DND-41 (cell line): Measurements from ENCODE around the gene ATXN7L1.

Experiments
- ATAC-seq: fragments of 200-7000 bp; cut with Tn5 transposase; 3 replicates; pipeline ENCODE4 v1.9.1; 2021; ENCODE audit warnings: low read depth; ENCODE audit not compliant: insufficient read depth
- DNase-seq: peaks from one replicate; pipeline ENCODE4 v3.0.0-alpha.2; 2020
- H2AFZ ChIP-seq: 2 replicates; pipeline ENCODE4 v1.6.0; 2012; ENCODE audit warnings: low read depth, low read length
- H3K27ac ChIP-seq: 2 replicates; pipeline ENCODE4 v1.5.1; 2012; ENCODE audit warnings: low read length, inconsistent platforms
- H3K27me3 ChIP-seq: fragments of 200-600 bp; sonication (generic); 2 replicates; pipeline ENCODE4 v1.6.0; 2012; ENCODE audit warnings: low read length, mild to moderate bottlenecking, inconsistent platforms; ENCODE audit not compliant: insufficient read depth, poor library complexity
- H3K36me3 ChIP-seq: 2 replicates; pipeline ENCODE4 v1.5.1; 2012; ENCODE audit warnings: low read length, inconsistent platforms; ENCODE audit not compliant: insufficient read depth
- H3K4me1 ChIP-seq: 2 replicates; pipeline ENCODE4 v1.5.1; 2012; ENCODE audit warnings: mild to moderate bottlenecking, low read length; ENCODE audit not compliant: insufficient read depth
- H3K4me2 ChIP-seq: 2 replicates; pipeline ENCODE4 v1.6.0; 2012; ENCODE audit warnings: mild to moderate bottlenecking, moderate library complexity, low read length, inconsistent platforms; ENCODE audit not compliant: insufficient read depth
- H3K4me3 ChIP-seq, 2 experiments: fragments of 200-600 bp in 1 of 2; shearing (Covaris generic) in 1 of 2; 2 replicates each; pipeline ENCODE4 v1.5.1; 2012 to 2016; ENCODE audit warnings: inconsistent platforms in 2 of 2, low read length in 2 of 2, mild to moderate bottlenecking in 2 of 2, low read depth in 1 of 2, moderate library complexity in 1 of 2
- H3K79me2 ChIP-seq: 2 replicates; pipeline ENCODE4 v1.6.0; 2012; ENCODE audit warnings: low read length, inconsistent platforms; ENCODE audit not compliant: insufficient read depth
- H3K9ac ChIP-seq: 2 replicates; pipeline ENCODE4 v1.6.0; 2012; ENCODE audit warnings: low read depth, mild to moderate bottlenecking, inconsistent platforms, low read length, moderate library complexity
- H3K9me3 ChIP-seq: 2 replicates; pipeline ENCODE4 v1.5.1; 2012; ENCODE audit warnings: low read length, moderate library complexity, mild to moderate bottlenecking, inconsistent platforms; ENCODE audit not compliant: insufficient read depth, severe bottlenecking
- H4K20me1 ChIP-seq: 2 replicates; pipeline ENCODE4 v1.6.0; 2012; ENCODE audit warnings: low read length; ENCODE audit not compliant: insufficient read depth
- EZH2 ChIP-seq: IDR thresholded peaks from 3 replicates; pipeline ENCODE4 v1.6.1; 2012; ENCODE audit warnings: borderline replicate concordance, low read depth, mild to moderate bottlenecking, moderate library complexity, low read length, inconsistent platforms; ENCODE audit not compliant: severe bottlenecking
- TF ChIP-seq, protein P1 (sequence below): IDR thresholded peaks from 2 replicates; pipeline ENCODE4 v1.5.1; 2012; ENCODE audit warnings: borderline replicate concordance, low read length, moderate library complexity, mild to moderate bottlenecking; ENCODE audit not compliant: poor library complexity, severe bottlenecking; ENCODE audit errors: extremely low read depth

Gene ATXN7L1

DNA sequence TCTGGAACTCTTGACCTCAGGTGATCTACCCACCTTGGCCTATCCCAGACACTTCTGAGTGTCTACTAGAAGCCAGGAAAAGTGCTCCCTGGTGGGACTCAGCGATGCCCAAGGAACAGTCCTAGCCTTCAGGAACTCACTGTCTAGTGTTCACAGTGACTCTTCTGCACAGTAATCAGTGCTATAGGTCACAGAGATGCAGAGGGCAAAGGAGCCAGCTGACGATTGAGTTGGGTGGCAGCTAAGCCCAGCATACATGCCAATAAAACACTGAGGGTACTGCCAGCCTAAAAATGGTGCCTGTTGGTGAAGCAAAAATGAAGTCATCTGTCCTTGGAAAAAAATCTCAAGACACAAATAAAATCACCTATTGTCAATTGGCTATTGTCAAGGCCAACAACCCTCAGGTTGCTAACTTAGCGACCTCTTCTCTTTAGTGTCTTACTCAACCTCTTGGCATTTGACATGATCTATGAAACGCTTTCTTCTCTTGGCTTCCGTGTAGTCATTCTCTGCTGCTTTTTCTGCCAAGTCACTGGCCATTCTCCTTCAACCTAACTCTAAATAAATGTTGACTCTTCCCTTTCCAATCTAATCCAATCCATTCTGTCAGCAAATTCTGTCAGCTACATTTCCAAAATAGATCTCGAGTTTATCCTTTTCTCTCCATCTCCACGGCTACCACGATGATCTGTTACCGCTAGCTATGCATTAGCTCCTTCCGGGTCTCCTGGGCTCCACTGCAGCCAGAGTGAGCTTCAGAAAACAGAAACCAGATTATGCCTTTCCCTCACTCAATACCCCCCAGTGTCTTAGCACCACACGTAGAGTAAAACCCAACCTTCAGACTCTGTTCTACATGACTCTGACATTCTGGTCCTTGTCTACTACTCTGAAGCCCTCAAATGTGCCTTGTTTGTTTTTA is 99.2 kb downstream of the ATXN7L1 start:
- TF ChIP-seq, protein P1, sequence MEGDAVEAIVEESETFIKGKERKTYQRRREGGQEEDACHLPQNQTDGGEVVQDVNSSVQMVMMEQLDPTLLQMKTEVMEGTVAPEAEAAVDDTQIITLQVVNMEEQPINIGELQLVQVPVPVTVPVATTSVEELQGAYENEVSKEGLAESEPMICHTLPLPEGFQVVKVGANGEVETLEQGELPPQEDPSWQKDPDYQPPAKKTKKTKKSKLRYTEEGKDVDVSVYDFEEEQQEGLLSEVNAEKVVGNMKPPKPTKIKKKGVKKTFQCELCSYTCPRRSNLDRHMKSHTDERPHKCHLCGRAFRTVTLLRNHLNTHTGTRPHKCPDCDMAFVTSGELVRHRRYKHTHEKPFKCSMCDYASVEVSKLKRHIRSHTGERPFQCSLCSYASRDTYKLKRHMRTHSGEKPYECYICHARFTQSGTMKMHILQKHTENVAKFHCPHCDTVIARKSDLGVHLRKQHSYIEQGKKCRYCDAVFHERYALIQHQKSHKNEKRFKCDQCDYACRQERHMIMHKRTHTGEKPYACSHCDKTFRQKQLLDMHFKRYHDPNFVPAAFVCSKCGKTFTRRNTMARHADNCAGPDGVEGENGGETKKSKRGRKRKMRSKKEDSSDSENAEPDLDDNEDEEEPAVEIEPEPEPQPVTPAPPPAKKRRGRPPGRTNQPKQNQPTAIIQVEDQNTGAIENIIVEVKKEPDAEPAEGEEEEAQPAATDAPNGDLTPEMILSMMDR, result no peak
- TF ChIP-seq EZH2, result no peak
- Histone ChIP-seq H3K79me2 (no peaks in the 10 kb centered on the region), H3K4me1 (no peaks in the 10 kb centered on the region), H2AFZ (no peak overlapping the region), H3K27me3 (no peaks in the 10 kb centered on the region), H3K27ac (no peak overlapping the region), H3K9ac (no peak overlapping the region), H4K20me1 (no peaks in the 10 kb centered on the region), H3K4me2 (no peak overlapping the region), H3K9me3 (no peaks in the 10 kb centered on the region), H3K36me3 (no peaks in the 10 kb centered on the region), H3K4me3 (no peak overlapping the region)
- DNase-seq (no peak), ATAC-seq (no peak)

DNA sequence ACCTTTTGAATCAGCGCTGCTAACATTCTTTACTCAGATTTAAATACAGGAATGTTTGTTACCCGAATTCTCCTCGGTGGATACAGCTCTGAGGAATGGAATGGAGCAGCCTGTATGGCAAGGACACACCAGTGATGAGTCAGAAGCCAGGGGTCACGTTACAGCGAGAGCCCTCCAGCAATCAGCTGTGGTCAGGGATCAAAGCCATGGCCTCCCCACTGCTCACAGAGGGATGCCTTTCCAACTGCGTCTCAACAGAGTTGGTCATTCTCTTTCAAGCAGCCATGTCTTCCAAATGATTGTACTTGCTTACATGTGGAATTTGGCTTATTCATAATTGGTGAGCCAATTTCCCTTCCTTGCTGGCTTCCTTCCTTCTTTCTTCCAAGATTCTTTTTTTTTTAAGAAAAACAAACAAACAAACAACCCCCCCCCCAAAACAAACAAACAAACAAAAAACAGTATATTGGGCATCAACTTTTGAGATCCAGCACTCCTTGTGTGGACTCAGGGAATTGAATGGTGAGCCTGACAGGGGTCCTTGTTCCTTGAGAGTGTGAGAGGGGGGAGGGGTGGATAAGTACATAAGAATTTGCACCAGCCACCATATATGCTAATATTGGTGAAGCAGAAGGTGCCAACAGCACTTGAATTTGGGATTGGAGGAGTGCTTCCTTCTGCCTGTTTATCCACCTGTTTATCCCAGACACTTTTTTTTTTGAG is 100.2 kb downstream of the ATXN7L1 start:
- Histone ChIP-seq H3K4me1 (no peaks in the 10 kb centered on the region), H3K4me2 (no peak overlapping the region), H3K27ac (no peak overlapping the region), H2AFZ (no peak overlapping the region), H3K27me3 (no peaks in the 10 kb centered on the region), H3K9ac (no peak overlapping the region), H3K9me3 (no peaks in the 10 kb centered on the region), H3K79me2 (no peaks in the 10 kb centered on the region), H3K36me3 (no peaks in the 10 kb centered on the region), H3K4me3 (no peak overlapping the region), H4K20me1 (no peaks in the 10 kb centered on the region)
- TF ChIP-seq, protein P1, result no peak
- no peak for TF ChIP-seq EZH2
- ATAC-seq (no peak), DNase-seq (no peak)

DNA sequence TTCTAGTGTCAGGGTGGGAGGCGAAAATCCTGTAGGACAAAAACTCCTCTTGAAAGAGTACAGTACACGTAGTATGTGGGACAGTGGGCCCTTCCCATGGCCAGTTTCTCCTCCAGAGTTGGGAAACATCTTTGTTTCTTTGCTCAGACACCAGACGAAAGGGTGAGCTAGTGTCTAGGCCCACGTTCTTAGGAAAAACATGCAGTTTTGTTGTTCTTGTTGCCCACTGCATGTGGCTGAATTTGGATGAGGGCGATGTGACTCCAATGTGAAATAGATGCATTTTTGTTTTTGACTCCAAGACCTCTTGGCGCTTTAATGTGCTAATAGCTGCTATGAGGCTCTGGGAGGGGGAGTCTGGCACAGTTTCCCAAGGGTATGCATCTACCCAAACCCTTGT is 100.8 kb downstream of the ATXN7L1 start:
- H4K20me1 ChIP-seq, result no peaks in the 10 kb centered on the region
- DNase-seq, result no peak
- H3K79me2 ChIP-seq, result no peaks in the 10 kb centered on the region
- no peak overlapping the region for H2AFZ ChIP-seq
- ATAC-seq, result no peak
- no peak overlapping the region for H3K4me2 ChIP-seq
- no peak overlapping the region for H3K9ac ChIP-seq
- no peaks in the 10 kb centered on the region for H3K27me3 ChIP-seq
- no peaks in the 10 kb centered on the region for H3K36me3 ChIP-seq
- TF ChIP-seq, protein P1, result no peak
- no peak for TF ChIP-seq EZH2
- no peaks in the 10 kb centered on the region for H3K9me3 ChIP-seq
- no peak overlapping the region for H3K27ac ChIP-seq
- no peak overlapping the region for H3K4me3 ChIP-seq
- no peaks in the 10 kb centered on the region for H3K4me1 ChIP-seq
